ENCODE results near the gene CETN1. TPM values are rescaled to one million over a fixed set of nuclear protein-coding genes. Genes with fewer than 3 reads are reported as not detected.

Gene CETN1
- polyA plus RNA-seq, 3 donors, result not detected

- no peak overlapping the region for H3K4me2 ChIP-seq (replicated peaks; ENCODE audit: extremely low read depth, low read length, poor library complexity, severe bottlenecking)
- Mint-ChIP-seq H3K4me1 (peaks cover 4% of the 10 kb centered on the region), H3K9me3 (peaks cover 0 to 1% (median 0%) of the 10 kb centered on the region in 7 donors), H3K36me3 (no peaks in the 10 kb centered on the region), H3K4me3 (no peak overlapping the region), H3K27ac (no peak overlapping the region), H3K27me3 (ENCODE audit: low read depth in 3 of 3) (peaks cover 4 to 12% (median 9%) of the 10 kb centered on the region in 3 donors)
- H3K4me3 ChIP-seq (replicated peaks in 1 of 3; ENCODE audit: low read depth in 2 of 3, low read length in 3 of 3), result no peak overlapping the region
- WGBS (ENCODE audit: insufficient coverage), result 53% methylated on average over 8 of the region's 11 CpGs
- H3K36me3 ChIP-seq (replicated peaks in 1 of 2; ENCODE audit: control insufficient read depth in 1 of 2, insufficient read depth in 2 of 2, low read length in 2 of 2), result no peaks in the 10 kb centered on the region
- intact Hi-C loops (cut with micrococcal nuclease), result no loop called here
- H3K79me2 ChIP-seq (ENCODE audit: insufficient read depth, low read length), result no peaks in the 10 kb centered on the region
- no peak for TF ChIP-seq CTCF (IDR thresholded peaks at IDR 0.05)
- no peak for DNase-seq
- H2AFZ ChIP-seq (ENCODE audit: insufficient read depth, low read depth, low read length, poor library complexity, severe bottlenecking), result peak overlapping the region; percentile 37
- no peaks in the 10 kb centered on the region for H3K4me1 ChIP-seq (ENCODE audit: control insufficient read depth in 1 of 2, insufficient read depth in 2 of 2, low read length in 2 of 2)
- no peak overlapping the region for H3K9ac ChIP-seq (ENCODE audit: insufficient read depth, low read length, poor library complexity, severe bottlenecking)
- H4K20me1 ChIP-seq (ENCODE audit: insufficient read depth, low read length), result no peaks in the 10 kb centered on the region
- H3K9me3 ChIP-seq (replicated peaks in 1 of 2; ENCODE audit: control insufficient read depth in 1 of 2, insufficient read depth in 1 of 2, low read length in 2 of 2), result no peaks in the 10 kb centered on the region
- H3K27ac ChIP-seq (ENCODE audit: low read depth in 1 of 2, low read length in 2 of 2), result no peak overlapping the region
- H3K27me3 ChIP-seq (ENCODE audit: control insufficient read depth in 2 of 2, insufficient read depth in 2 of 2, low read length in 2 of 2), result no peaks in the 10 kb centered on the region
Measured at GRCh38 chr18:564708-565561, 15.2 kb upstream of the CETN1 start.

GRCh38 chr18:565562-566061 lies 14.6 kb upstream of the CETN1 start:
- Mint-ChIP-seq H3K36me3 (no peaks in the 10 kb centered on the region), H3K4me3 (no peak overlapping the region), H3K27ac (peak overlapping the region in 1 of 7 donors; percentile 8), H3K4me1 (peaks cover 4% of the 10 kb centered on the region), H3K27me3 (ENCODE audit: low read depth in 3 of 3) (peaks cover 4 to 12% (median 9%) of the 10 kb centered on the region in 3 donors), H3K9me3 (peaks cover 0 to 2% (median 0%) of the 10 kb centered on the region in 7 donors)
- Histone ChIP-seq H3K9me3 (replicated peaks in 1 of 2; ENCODE audit: control insufficient read depth in 1 of 2, insufficient read depth in 1 of 2, low read length in 2 of 2) (no peaks in the 10 kb centered on the region), H3K9ac (ENCODE audit: insufficient read depth, low read length, poor library complexity, severe bottlenecking) (no peak overlapping the region), H3K27me3 (ENCODE audit: control insufficient read depth in 2 of 2, insufficient read depth in 2 of 2, low read length in 2 of 2) (no peaks in the 10 kb centered on the region), H3K4me3 (replicated peaks in 1 of 3; ENCODE audit: low read depth in 2 of 3, low read length in 3 of 3) (no peak overlapping the region), H3K36me3 (replicated peaks in 1 of 2; ENCODE audit: control insufficient read depth in 1 of 2, insufficient read depth in 2 of 2, low read length in 2 of 2) (no peaks in the 10 kb centered on the region), H3K4me2 (replicated peaks; ENCODE audit: extremely low read depth, low read length, poor library complexity, severe bottlenecking) (no peak overlapping the region), H4K20me1 (ENCODE audit: insufficient read depth, low read length) (no peaks in the 10 kb centered on the region), H3K4me1 (ENCODE audit: control insufficient read depth in 1 of 2, insufficient read depth in 2 of 2, low read length in 2 of 2) (no peaks in the 10 kb centered on the region), H3K27ac (ENCODE audit: low read depth in 1 of 2, low read length in 2 of 2) (no peak overlapping the region), H2AFZ (ENCODE audit: insufficient read depth, low read depth, low read length, poor library complexity, severe bottlenecking) (no peak overlapping the region), H3K79me2 (ENCODE audit: insufficient read depth, low read length) (no peaks in the 10 kb centered on the region)
- intact Hi-C loops (cut with micrococcal nuclease), result no loop called here
- TF ChIP-seq CTCF (IDR thresholded peaks at IDR 0.05), result no peak
- 94% methylated on average over 6 of the region's 7 CpGs for WGBS (ENCODE audit: insufficient coverage)
- DNase-seq, result no peak
